Natural killer cell (primary cell): ENCODE measurements around the gene DPYD. TPM values are rescaled to one million over a fixed set of nuclear protein-coding genes. Genes with fewer than 3 reads are reported as not detected.

ENCODE experiments used
- ATAC-seq, 3 donors: fragments of 150-1000 bp in 2 of 3; fragments of 200-7000 bp in 1 of 3; cut with Tn5 transposase; 1 replicate in 1 of 3; 2 replicates in 2 of 3; pipeline ENCODE4 v1.10.0; 2021; ENCODE audit warnings: mild to moderate bottlenecking in 2 of 3, moderate library complexity in 2 of 3
- DNase-seq, 2 donors: peaks; one replicate each; pipeline versions ENCODE4 v3.0.0 to v3.0.0-alpha.2; 2013 to 2021; ENCODE audit warnings: mixed read lengths in 1 of 2
- H3K27ac ChIP-seq: one replicate; pipeline ENCODE4 v1.5.1; 2013; ENCODE audit warnings: mild to moderate bottlenecking, low read length
- H3K27me3 ChIP-seq: one replicate; pipeline ENCODE4 v1.6.1; 2013; ENCODE audit warnings: low read length; ENCODE audit not compliant: control insufficient read depth, insufficient read depth
- H3K36me3 ChIP-seq: one replicate; pipeline ENCODE4 v1.6.1; 2013; ENCODE audit warnings: low read length; ENCODE audit not compliant: control insufficient read depth, insufficient read depth
- H3K4me1 ChIP-seq: one replicate; pipeline ENCODE4 v1.6.1; 2013; ENCODE audit warnings: low read length; ENCODE audit not compliant: control insufficient read depth, insufficient read depth
- H3K4me3 ChIP-seq: one replicate; pipeline ENCODE4 v1.5.1; 2013; ENCODE audit warnings: low read length
- H3K9me3 ChIP-seq: one replicate; pipeline ENCODE4 v1.6.1; 2013; ENCODE audit warnings: low read length; ENCODE audit not compliant: control insufficient read depth, insufficient read depth
- H3K27ac Mint-ChIP-seq, 2 donors: one replicate each; pipeline ENCODE4 v1.8.0; 2022; ENCODE audit warnings: mild to moderate bottlenecking in 2 of 2, mixed read lengths in 2 of 2, moderate library complexity in 1 of 2
- H3K27me3 Mint-ChIP-seq, 2 donors: one replicate each; pipeline ENCODE4 v1.8.0; 2022; ENCODE audit warnings: low read depth in 2 of 2, mixed read lengths in 2 of 2
- H3K36me3 Mint-ChIP-seq: one replicate; pipeline ENCODE4 v1.8.0; 2022; ENCODE audit warnings: mixed read lengths
- H3K4me1 Mint-ChIP-seq, 2 donors: one replicate each; pipeline ENCODE4 v1.8.0; 2022; ENCODE audit warnings: mixed read lengths in 2 of 2
- H3K4me3 Mint-ChIP-seq: one replicate; pipeline ENCODE4 v1.8.0; 2022; ENCODE audit warnings: mild to moderate bottlenecking, moderate library complexity, mixed read lengths
- H3K9me3 Mint-ChIP-seq, 2 donors: one replicate each; pipeline ENCODE4 v1.8.0; 2022; ENCODE audit warnings: mixed read lengths in 2 of 2
- CTCF ChIP-seq: fragments of 200-600 bp; IDR thresholded peaks from one replicate; pipeline ENCODE4 v1.8.0; 2022; ENCODE audit warnings: antibody characterized with exemption
- WGBS: methylation state at CpG from one replicate; pipeline ENCODE4 v1.1.7; 2013; ENCODE audit warnings: missing lambda C conversion rate; ENCODE audit not compliant: insufficient coverage; 5-methylcytosine and 5-hydroxymethylcytosine counted together
- intact Hi-C: fragments of 100-400 bp; cut with micrococcal nuclease; formaldehyde crosslinking; loops from one replicate; pipeline ENCODE4 v1.14.2; 2022
- total RNA-seq, 4 donors: library from RNA; stranded (reverse); fragments of 120-200 nt in 1 of 4; gene quantifications; one replicate each; pipeline versions ENCODE4 v1.2.3 to v1.2.4, GENCODE V29; 2013 to 2022

The DPYD gene
- total RNA-seq, 3 donors from 2014 or later (not counting 1 experiment from before 2014, with no cell fraction given), result 56.6 to 66.7 (median 56.9) TPM

- no CpG with 5 or more reads among the region's 2 CpGs for WGBS
- no peaks in the 10 kb centered on the region for H3K4me1 ChIP-seq
- no peaks in the 10 kb centered on the region for H3K27me3 ChIP-seq
- TF ChIP-seq CTCF, result no peak
- H3K9me3 ChIP-seq, result no peaks in the 10 kb centered on the region
- H3K4me3 ChIP-seq, result no peak overlapping the region
- no peaks in the 10 kb centered on the region for H3K9me3 Mint-ChIP-seq
- peak overlapping the region in 1 of 2 donors; percentile 1 for H3K27ac Mint-ChIP-seq
- peaks cover 0 to 2% of the 10 kb centered on the region in 2 donors for H3K27me3 Mint-ChIP-seq
- intact Hi-C loops, result no loop called here
- no peak for ATAC-seq
- H3K36me3 ChIP-seq, result no peaks in the 10 kb centered on the region
- H3K4me3 Mint-ChIP-seq, result peak overlapping the region; percentile 51
- no peak for DNase-seq
- H3K4me1 Mint-ChIP-seq, result peaks cover 15 to 24% of the 10 kb centered on the region in 2 donors
- no peak overlapping the region for H3K27ac ChIP-seq
- H3K36me3 Mint-ChIP-seq, result no peaks in the 10 kb centered on the region
Measured at GRCh38 chr1:97942161-97943123, 21.6 kb upstream of the DPYD start.

GRCh38 chr1:97938285-97938642, 17.4 kb upstream of the DPYD start:
- DNase-seq, result no peak
- H3K4me1 Mint-ChIP-seq, result peaks cover 11 to 19% of the 10 kb centered on the region in 2 donors
- H3K4me1 ChIP-seq, result no peaks in the 10 kb centered on the region
- intact Hi-C loops, result no loop called here
- no peak for ATAC-seq
- TF ChIP-seq CTCF, result no peak
- no peak overlapping the region for H3K27ac ChIP-seq
- H3K4me3 Mint-ChIP-seq, result no peak overlapping the region
- peaks cover 2% of the 10 kb centered on the region for H3K27me3 ChIP-seq
- H3K9me3 ChIP-seq, result no peaks in the 10 kb centered on the region
- no peak overlapping the region for H3K27ac Mint-ChIP-seq
- no peaks in the 10 kb centered on the region for H3K9me3 Mint-ChIP-seq
- H3K36me3 Mint-ChIP-seq, result no peaks in the 10 kb centered on the region
- peaks cover 6 to 15% of the 10 kb centered on the region in 2 donors for H3K27me3 Mint-ChIP-seq
- 69% methylated on average over 3 of the region's 3 CpGs for WGBS
- H3K4me3 ChIP-seq, result no peak overlapping the region
- no peaks in the 10 kb centered on the region for H3K36me3 ChIP-seq

GRCh38 chr1:97936976-97937375, 16.1 kb upstream of the DPYD start:
- no peaks in the 10 kb centered on the region for H3K9me3 Mint-ChIP-seq
- H3K27me3 Mint-ChIP-seq, result peaks cover 6 to 28% of the 10 kb centered on the region in 2 donors
- no peak for TF ChIP-seq CTCF
- H3K27ac ChIP-seq, result no peak overlapping the region
- no peak for ATAC-seq
- no peaks in the 10 kb centered on the region for H3K36me3 Mint-ChIP-seq
- peaks cover 3 to 6% of the 10 kb centered on the region in 2 donors for H3K4me1 Mint-ChIP-seq
- H3K27ac Mint-ChIP-seq, result no peak overlapping the region
- H3K27me3 ChIP-seq, result peaks cover 2% of the 10 kb centered on the region
- no peak overlapping the region for H3K4me3 ChIP-seq
- H3K4me3 Mint-ChIP-seq, result no peak overlapping the region
- H3K36me3 ChIP-seq, result no peaks in the 10 kb centered on the region
- H3K9me3 ChIP-seq, result no peaks in the 10 kb centered on the region
- intact Hi-C loops, result no loop called here
- whole genome bisulfite sequencing, result 82% methylated on average over 2 of the region's 2 CpGs
- no peak for DNase-seq
- H3K4me1 ChIP-seq, result no peaks in the 10 kb centered on the region
